Measurements from ENCODE around the gene GSTM2.
"Not testable (repeated sequence)": the region's sequence is repeated elsewhere in the genome, so short reads cannot be mapped to it uniquely, and the experiment has no call there.

Gene GSTM2

DNA sequence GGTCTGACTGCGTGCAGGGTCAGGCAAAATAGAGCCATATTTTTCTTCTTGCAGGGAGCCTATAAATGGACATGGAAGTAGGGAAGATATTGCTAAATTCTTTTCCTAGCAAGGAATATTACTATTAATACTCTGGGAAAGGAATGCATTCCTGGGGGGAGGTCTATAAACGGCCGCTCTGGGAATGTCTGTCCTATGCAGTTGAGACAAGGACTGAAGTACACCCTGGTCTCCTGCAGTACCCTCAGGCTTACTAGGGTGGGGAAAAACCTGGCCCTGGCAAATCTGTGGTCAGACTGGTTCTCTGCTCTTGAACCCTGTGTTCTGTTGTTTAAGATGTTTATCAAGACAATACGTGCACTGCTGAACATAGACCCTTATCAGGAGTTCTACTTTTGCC, 41.1 kb downstream of the GSTM2 start:
- H3K9ac ChIP-seq (ENCODE audit: low read length in 2 of 2); H3K27me3 ChIP-seq (ENCODE audit: control insufficient read depth in 1 of 2, insufficient read depth in 2 of 2, low read length in 2 of 2); H3K27ac ChIP-seq (ENCODE audit: low read length); H3K36me3 ChIP-seq (ENCODE audit: control insufficient read depth in 2 of 2, insufficient read depth in 2 of 2, low read length in 2 of 2); H3K9me3 ChIP-seq (ENCODE audit: control insufficient read depth in 2 of 2, low read length in 2 of 2); H3K4me3 ChIP-seq (ENCODE audit: low read length in 2 of 2); H3K4me1 ChIP-seq (ENCODE audit: control insufficient read depth, insufficient read depth, low read length): not testable (repeated sequence)

DNA sequence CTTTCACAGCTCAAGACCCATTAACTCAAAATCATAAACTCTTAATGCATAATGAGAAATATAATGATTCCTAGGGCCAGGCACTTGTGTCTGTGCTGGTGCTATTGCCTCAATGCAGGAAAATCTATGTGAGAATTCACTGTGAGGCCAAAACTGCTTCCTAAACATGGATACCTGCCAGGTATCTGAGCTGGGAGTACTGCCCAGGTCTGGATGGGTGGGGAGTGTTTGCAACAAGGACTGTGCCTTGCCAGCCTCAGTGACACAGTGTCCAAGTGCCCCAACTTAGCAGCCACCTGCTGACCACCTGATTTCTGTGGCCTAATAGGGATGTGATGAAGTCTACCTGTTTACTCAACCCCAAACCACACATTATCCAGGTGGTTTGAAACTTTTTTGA, 42.0 kb downstream of the GSTM2 start:
- H3K27me3 ChIP-seq (ENCODE audit: control insufficient read depth in 1 of 2, insufficient read depth in 2 of 2, low read length in 2 of 2); H3K36me3 ChIP-seq (ENCODE audit: control insufficient read depth in 2 of 2, insufficient read depth in 2 of 2, low read length in 2 of 2); H3K9me3 ChIP-seq (ENCODE audit: control insufficient read depth in 2 of 2, low read length in 2 of 2); H3K4me3 ChIP-seq (ENCODE audit: low read length in 2 of 2); H3K4me1 ChIP-seq (ENCODE audit: control insufficient read depth, insufficient read depth, low read length); H3K27ac ChIP-seq (ENCODE audit: low read length); H3K9ac ChIP-seq (ENCODE audit: low read length in 2 of 2): not testable (repeated sequence)

DNA sequence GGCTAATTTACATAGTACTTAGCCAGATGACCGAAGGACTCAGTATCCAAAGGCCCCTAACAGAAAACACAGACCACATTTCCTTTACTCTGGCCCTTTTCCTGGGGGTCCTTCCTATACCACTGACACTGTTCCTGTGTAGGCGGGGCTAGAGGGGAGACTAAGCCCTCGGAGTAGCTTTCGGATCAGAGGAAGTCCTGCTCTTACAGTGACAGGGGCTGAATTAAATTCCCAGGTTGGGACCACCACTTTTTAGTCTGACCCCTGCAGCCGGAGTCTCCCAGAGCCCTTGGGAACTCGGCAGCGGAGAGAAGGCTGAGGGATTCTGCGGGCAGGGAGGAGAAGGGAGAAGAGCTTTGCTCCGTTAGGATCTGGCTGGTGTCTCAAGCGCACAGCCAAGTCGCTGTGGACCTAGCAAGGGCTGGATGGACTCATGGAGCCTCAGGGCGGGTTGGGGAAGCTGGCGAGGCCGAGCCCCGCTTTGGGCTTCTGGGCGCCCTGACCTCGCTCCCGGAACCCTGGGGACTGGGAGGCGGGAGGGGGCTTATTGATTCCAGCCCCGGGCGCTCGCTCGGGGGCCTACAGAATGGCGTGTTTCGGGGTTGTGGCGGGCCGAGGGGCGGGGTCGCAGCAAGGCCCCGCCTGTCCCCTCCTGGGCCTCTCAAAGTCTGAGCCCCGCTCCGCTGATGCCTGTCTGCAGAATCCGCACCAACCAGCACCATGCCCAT, 43.9 kb downstream of the GSTM2 start, which contains the start of gene GSTM5:
GSTM5 (plus strand) TSS at position 659 of the 728 bp plus-strand sequence; CDS start at position 721, 62 bp downstream.
- Histone ChIP-seq H3K9ac (ENCODE audit: low read length in 2 of 2) (peak within 1 kb of the TSS in 1 of 2 donors; percentile 15), H3K4me3 (ENCODE audit: low read length in 2 of 2) (peak within 1 kb of the TSS in 1 of 2 donors; percentile 69)
- not testable (repeated sequence) for H3K27ac ChIP-seq (ENCODE audit: low read length)

DNA sequence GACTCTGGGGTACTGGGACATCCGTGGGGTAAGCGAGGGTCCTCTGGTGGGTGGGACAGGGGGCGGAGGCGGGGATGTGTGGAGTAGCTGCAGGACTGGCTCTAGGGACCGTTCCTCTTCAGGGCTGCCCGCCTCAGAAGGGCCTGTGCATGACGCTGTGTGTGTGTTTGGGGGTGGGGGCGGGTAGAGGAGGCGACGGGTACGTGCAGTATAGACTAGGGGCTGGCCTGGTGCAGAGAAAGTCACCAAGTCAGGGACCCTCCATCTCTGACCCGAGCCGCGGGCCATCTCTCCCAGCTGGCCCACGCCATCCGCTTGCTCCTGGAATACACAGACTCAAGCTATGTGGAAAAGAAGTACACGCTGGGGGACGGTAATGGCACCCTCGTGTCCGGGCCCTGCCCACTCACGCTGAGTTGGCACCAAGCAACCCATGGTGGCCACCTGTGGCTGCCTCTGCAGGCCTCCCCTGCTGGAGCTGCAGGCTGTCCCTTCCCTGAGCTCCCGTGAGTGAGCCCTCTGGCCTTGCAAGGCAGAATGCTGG, 44.5 kb downstream of the GSTM2 start:
- Histone ChIP-seq H3K36me3 (ENCODE audit: control insufficient read depth in 2 of 2, insufficient read depth in 2 of 2, low read length in 2 of 2) (no peaks in the 10 kb centered on the region), H3K9me3 (ENCODE audit: control insufficient read depth in 2 of 2, low read length in 2 of 2) (no peaks in the 10 kb centered on the region), H3K4me1 (ENCODE audit: control insufficient read depth, insufficient read depth, low read length) (peaks cover 5% of the 10 kb centered on the region), H3K27me3 (ENCODE audit: control insufficient read depth in 1 of 2, insufficient read depth in 2 of 2, low read length in 2 of 2) (no peaks in the 10 kb centered on the region), H3K9ac (ENCODE audit: low read length in 2 of 2) (peak overlapping the region in 1 of 2 donors; percentile 15), H3K4me3 (ENCODE audit: low read length in 2 of 2) (peak overlapping the region in 1 of 2 donors; percentile 69), H3K27ac (ENCODE audit: low read length) (no peak overlapping the region)

More for the DNA sequence above, 43.9 kb downstream of the GSTM2 start, which contains the start of gene GSTM5:
- not testable (repeated sequence) for H3K4me1 ChIP-seq (ENCODE audit: control insufficient read depth, insufficient read depth, low read length); H3K36me3 ChIP-seq (ENCODE audit: control insufficient read depth in 2 of 2, insufficient read depth in 2 of 2, low read length in 2 of 2); H3K27me3 ChIP-seq (ENCODE audit: control insufficient read depth in 1 of 2, insufficient read depth in 2 of 2, low read length in 2 of 2); H3K9me3 ChIP-seq (ENCODE audit: control insufficient read depth in 2 of 2, low read length in 2 of 2)

DNA sequence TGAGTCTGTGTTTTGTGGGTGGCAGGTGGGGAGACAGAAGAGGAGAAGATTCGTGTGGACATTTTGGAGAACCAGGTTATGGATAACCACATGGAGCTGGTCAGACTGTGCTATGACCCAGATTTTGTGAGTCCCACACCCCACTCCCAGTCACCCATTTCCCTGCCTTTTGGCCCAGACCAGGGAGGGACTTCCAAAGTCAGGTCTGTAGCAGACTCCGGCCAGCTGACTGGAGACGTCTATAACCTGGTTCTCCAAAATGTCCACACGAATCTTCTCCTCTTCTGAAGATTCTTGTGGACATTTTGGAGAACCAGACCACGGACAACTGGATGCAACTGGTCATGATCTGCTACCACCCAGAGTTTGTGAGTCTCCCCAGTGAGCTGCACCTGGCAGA, 45.8 kb downstream of the GSTM2 start:
- Histone ChIP-seq H3K27me3 (ENCODE audit: control insufficient read depth in 1 of 2, insufficient read depth in 2 of 2, low read length in 2 of 2) (no peaks in the 10 kb centered on the region), H3K36me3 (ENCODE audit: control insufficient read depth in 2 of 2, insufficient read depth in 2 of 2, low read length in 2 of 2) (no peaks in the 10 kb centered on the region), H3K4me1 (ENCODE audit: control insufficient read depth, insufficient read depth, low read length) (peaks cover 5% of the 10 kb centered on the region), H3K27ac (ENCODE audit: low read length) (no peak overlapping the region), H3K9me3 (ENCODE audit: control insufficient read depth in 2 of 2, low read length in 2 of 2) (no peaks in the 10 kb centered on the region), H3K4me3 (ENCODE audit: low read length in 2 of 2) (no peak overlapping the region), H3K9ac (ENCODE audit: low read length in 2 of 2) (no peak overlapping the region)

DNA sequence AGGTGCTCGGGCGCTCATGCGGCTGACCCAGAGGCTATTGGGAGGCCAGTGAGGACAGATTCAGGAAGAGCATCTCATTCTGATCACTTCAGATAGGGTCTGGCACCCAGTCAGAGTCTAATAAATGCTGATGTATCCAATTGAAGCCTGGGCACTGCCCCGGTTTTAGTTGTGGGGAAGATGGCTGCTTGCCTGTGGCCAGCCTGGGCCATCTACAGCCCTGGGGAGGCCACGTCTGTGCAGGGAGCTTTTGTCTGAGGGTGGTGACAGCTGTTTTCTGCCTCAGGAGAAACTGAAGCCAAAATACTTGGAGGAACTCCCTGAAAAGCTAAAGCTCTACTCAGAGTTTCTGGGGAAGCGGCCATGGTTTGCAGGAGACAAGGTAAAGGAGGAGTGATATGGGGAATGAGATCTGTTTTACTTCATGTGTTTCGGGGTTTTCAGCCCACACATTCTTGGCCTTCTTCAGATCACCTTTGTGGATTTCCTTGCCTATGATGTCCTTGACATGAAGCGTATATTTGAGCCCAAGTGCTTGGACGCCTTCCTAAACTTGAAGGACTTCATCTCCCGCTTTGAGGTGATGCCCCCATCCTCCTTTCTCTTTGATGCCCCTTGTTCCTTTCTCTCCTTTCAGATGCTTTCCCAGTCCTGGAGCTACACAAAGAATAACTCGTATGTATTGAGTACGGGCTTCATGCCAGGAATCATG, 47.0 kb downstream of the GSTM2 start:
- Histone ChIP-seq H3K9me3 (ENCODE audit: control insufficient read depth in 2 of 2, low read length in 2 of 2) (no peaks in the 10 kb centered on the region), H3K27ac (ENCODE audit: low read length) (no peak overlapping the region), H3K4me3 (ENCODE audit: low read length in 2 of 2) (peak overlapping the region in 1 of 2 donors; percentile 3), H3K4me1 (ENCODE audit: control insufficient read depth, insufficient read depth, low read length) (peaks cover 5% of the 10 kb centered on the region), H3K27me3 (ENCODE audit: control insufficient read depth in 1 of 2, insufficient read depth in 2 of 2, low read length in 2 of 2) (no peaks in the 10 kb centered on the region), H3K36me3 (ENCODE audit: control insufficient read depth in 2 of 2, insufficient read depth in 2 of 2, low read length in 2 of 2) (no peaks in the 10 kb centered on the region), H3K9ac (ENCODE audit: low read length in 2 of 2) (no peak overlapping the region)

DNA sequence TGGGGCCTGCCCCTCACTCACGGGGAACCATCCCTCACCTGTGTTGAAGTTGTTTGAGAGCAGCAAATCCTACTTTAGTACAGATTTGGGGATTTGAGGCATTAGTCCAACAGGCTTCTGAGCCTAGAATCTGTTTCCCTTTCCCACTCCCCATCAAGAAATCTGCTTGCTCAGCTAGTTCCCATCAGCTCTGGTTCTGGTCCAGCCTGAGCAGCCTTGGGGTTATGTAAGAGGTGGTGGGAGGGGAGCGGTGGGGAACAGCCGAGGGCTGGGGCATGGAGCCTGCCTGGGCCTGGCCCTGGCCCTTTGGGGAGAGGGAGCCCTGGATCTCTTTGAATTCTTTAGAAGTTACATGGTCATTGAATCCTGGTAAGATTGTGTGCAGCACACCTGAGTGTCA, 48.3 kb downstream of the GSTM2 start:
- Histone ChIP-seq H3K4me1 (ENCODE audit: control insufficient read depth, insufficient read depth, low read length) (peaks cover 5% of the 10 kb centered on the region), H3K9me3 (ENCODE audit: control insufficient read depth in 2 of 2, low read length in 2 of 2) (no peaks in the 10 kb centered on the region), H3K4me3 (ENCODE audit: low read length in 2 of 2) (no peak overlapping the region), H3K27me3 (ENCODE audit: control insufficient read depth in 1 of 2, insufficient read depth in 2 of 2, low read length in 2 of 2) (no peaks in the 10 kb centered on the region), H3K9ac (ENCODE audit: low read length in 2 of 2) (no peak overlapping the region), H3K36me3 (ENCODE audit: control insufficient read depth in 2 of 2, insufficient read depth in 2 of 2, low read length in 2 of 2) (no peaks in the 10 kb centered on the region), H3K27ac (ENCODE audit: low read length) (no peak overlapping the region)

DNA sequence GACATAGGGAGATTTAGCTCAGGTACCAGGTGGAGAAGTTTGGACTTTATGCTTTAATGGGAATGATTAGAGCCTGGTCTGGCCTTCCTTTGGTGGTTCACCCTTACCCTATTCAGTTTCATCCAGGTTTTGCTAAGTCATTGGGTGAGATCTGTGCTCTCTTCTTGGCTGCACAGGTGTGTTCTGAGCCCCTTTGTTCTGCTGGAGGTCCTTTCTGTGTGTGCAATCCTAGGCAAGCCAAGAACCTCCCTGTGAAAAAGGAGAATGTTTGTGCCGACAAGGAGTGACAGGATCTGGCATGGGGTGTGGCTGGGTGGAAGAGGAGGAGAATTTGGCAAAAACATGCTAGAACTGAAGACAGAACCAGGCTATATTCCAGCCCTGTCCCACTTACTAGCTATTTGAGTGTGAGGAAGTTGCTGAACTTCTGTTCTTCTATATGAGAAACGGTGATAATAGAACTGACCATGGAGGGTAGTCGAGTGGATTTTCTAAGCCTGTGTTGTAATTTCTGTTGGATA, 48.8 kb downstream of the GSTM2 start:
- H3K4me3 ChIP-seq (ENCODE audit: low read length in 2 of 2) = no peak overlapping the region
- H3K27ac ChIP-seq (ENCODE audit: low read length) = no peak overlapping the region
- H3K36me3 ChIP-seq (ENCODE audit: control insufficient read depth in 2 of 2, insufficient read depth in 2 of 2, low read length in 2 of 2) = no peaks in the 10 kb centered on the region
- no peaks in the 10 kb centered on the region for H3K27me3 ChIP-seq (ENCODE audit: control insufficient read depth in 1 of 2, insufficient read depth in 2 of 2, low read length in 2 of 2)
- peaks cover 5% of the 10 kb centered on the region for H3K4me1 ChIP-seq (ENCODE audit: control insufficient read depth, insufficient read depth, low read length)
- H3K9ac ChIP-seq (ENCODE audit: low read length in 2 of 2) = no peak overlapping the region
- H3K9me3 ChIP-seq (ENCODE audit: control insufficient read depth in 2 of 2, low read length in 2 of 2) = no peaks in the 10 kb centered on the region

DNA sequence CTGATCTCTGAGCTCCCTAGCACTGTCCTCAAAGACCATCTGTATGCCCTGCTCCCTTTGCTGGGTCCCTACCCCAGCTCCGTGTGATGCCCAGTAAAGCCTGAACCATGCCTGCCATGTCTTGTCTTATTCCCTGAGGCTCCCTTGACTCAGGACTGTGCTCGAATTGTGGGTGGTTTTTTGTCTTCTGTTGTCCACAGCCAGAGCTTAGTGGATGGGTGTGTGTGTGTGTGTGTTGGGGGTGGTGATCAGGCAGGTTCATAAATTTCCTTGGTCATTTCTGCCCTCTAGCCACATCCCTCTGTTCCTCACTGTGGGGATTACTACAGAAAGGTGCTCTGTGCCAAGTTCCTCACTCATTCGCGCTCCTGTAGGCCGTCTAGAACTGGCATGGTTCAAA, 49.9 kb downstream of the GSTM2 start:
- no peak overlapping the region for H3K27ac ChIP-seq (ENCODE audit: low read length)
- no peaks in the 10 kb centered on the region for H3K36me3 ChIP-seq (ENCODE audit: control insufficient read depth in 2 of 2, insufficient read depth in 2 of 2, low read length in 2 of 2)
- H3K4me1 ChIP-seq (ENCODE audit: control insufficient read depth, insufficient read depth, low read length) = peaks cover 5% of the 10 kb centered on the region
- H3K9me3 ChIP-seq (ENCODE audit: control insufficient read depth in 2 of 2, low read length in 2 of 2) = no peaks in the 10 kb centered on the region
- H3K9ac ChIP-seq (ENCODE audit: low read length in 2 of 2) = no peak overlapping the region
- no peaks in the 10 kb centered on the region for H3K27me3 ChIP-seq (ENCODE audit: control insufficient read depth in 1 of 2, insufficient read depth in 2 of 2, low read length in 2 of 2)
- H3K4me3 ChIP-seq (ENCODE audit: low read length in 2 of 2) = no peak overlapping the region

DNA sequence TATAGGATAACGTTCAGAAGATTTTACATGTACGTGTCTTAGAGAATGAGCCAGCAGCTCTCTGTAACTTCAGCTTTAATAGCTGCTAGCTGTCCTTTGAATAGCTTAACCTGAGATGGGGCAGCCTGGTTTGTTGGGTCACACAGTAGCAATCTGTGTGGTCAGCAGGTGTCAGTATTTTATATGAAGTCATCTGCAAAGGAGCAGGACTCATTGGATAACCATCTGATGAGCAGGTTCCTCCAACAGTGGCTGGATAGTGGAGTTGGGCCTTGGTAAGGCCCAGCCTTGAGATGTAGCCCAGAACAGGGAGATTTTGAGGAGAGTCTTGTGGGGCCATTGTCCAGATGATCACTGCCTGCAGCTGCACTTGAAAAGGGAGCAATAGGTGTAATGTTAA, 50.6 kb downstream of the GSTM2 start:
- Histone ChIP-seq H3K9me3 (ENCODE audit: control insufficient read depth in 2 of 2, low read length in 2 of 2) (no peaks in the 10 kb centered on the region), H3K27me3 (ENCODE audit: control insufficient read depth in 1 of 2, insufficient read depth in 2 of 2, low read length in 2 of 2) (no peaks in the 10 kb centered on the region), H3K27ac (ENCODE audit: low read length) (no peak overlapping the region), H3K4me3 (ENCODE audit: low read length in 2 of 2) (no peak overlapping the region), H3K9ac (ENCODE audit: low read length in 2 of 2) (no peak overlapping the region), H3K4me1 (ENCODE audit: control insufficient read depth, insufficient read depth, low read length) (peaks cover 5% of the 10 kb centered on the region), H3K36me3 (ENCODE audit: control insufficient read depth in 2 of 2, insufficient read depth in 2 of 2, low read length in 2 of 2) (no peaks in the 10 kb centered on the region)
